Thyroid gland (tissue), 4 donors: ENCODE measurements around the gene RECQL. TPM values are rescaled to one million over a fixed set of nuclear protein-coding genes. Genes with fewer than 3 reads are reported as not detected.

Experiments
- DNase-seq, 2 donors: peaks; one replicate each; pipeline ENCODE4 v3.0.0-alpha.2; 2019
- H3K27ac ChIP-seq, 3 donors: fragments of 200-600 bp; sonication (generic); 1 replicate in 2 of 3; 2 replicates in 1 of 3; pipeline ENCODE4 v1.5.1; 2016 to 2019; ENCODE audit warnings: mild to moderate bottlenecking in 1 of 3, moderate library complexity in 1 of 3
- H3K27me3 ChIP-seq: fragments of 200-600 bp; sonication (generic); one replicate; pipeline ENCODE4 v1.5.1; 2019
- H3K36me3 ChIP-seq, 2 donors: fragments of 200-600 bp; sonication (generic); one replicate each; pipeline ENCODE4 v1.5.1; 2016 to 2019
- H3K4me1 ChIP-seq, 2 donors: fragments of 200-600 bp; sonication (generic); one replicate each; pipeline ENCODE4 v1.5.1; 2017 to 2019
- H3K4me3 ChIP-seq, 3 donors: fragments of 200-600 bp; sonication (generic); replicated peaks in 1 of 3; 1 replicate in 2 of 3; 2 replicates in 1 of 3; pipeline ENCODE4 v1.5.1; 2016; ENCODE audit warnings: mild to moderate bottlenecking in 1 of 3
- H3K9me3 ChIP-seq: fragments of 200-600 bp; sonication (generic); one replicate; pipeline ENCODE4 v1.5.1; 2017
- CTCF ChIP-seq, 6 experiments: fragments of 200-600 bp in 3 of 6; fragments of 450-650 bp in 3 of 6; sonication (generic) in 3 of 6; IDR thresholded peaks; one replicate each; pipeline ENCODE4 v1.5.1; 2016 to 2019; ENCODE audit warnings: antibody characterized with exemption in 6 of 6, mild to moderate bottlenecking in 2 of 6, inconsistent platforms in 1 of 6, moderate library complexity in 1 of 6
- POLR2A ChIP-seq, 2 donors: fragments of 450-650 bp; IDR thresholded peaks; one replicate each; pipeline ENCODE4 v1.6.1; 2017; ENCODE audit warnings: antibody characterized with exemption in 2 of 2, mild to moderate bottlenecking in 2 of 2, moderate library complexity in 1 of 2
- WGBS, 2 donors: methylation state at CpG; one replicate each; pipeline ENCODE4 v1.1.5; 2017; 5-methylcytosine and 5-hydroxymethylcytosine counted together
- intact Hi-C: fragments of 100-400 bp; cut with DNase I; formaldehyde crosslinking; loops from one replicate; pipeline ENCODE4 v1.15.1; 2023
- total RNA-seq, 4 donors: library from RNA; depleted of rRNA; stranded (reverse); fragments of >200 nt; gene quantifications; one replicate each; pipeline ENCODE4 v1.2.3, GENCODE V29; 2016

RECQL gene
- total RNA-seq, 4 donors from 2014 or later = 26.8 to 71.2 (median 46.4) TPM

- intact Hi-C loops = no loop called here
- H3K27me3 ChIP-seq = no peaks in the 10 kb centered on the region
- no peak overlapping the region for H3K4me3 ChIP-seq
- peak overlapping the region; percentile 85 to 90 (median 89) for H3K27ac ChIP-seq
- H3K4me1 ChIP-seq = peaks cover 14 to 17% of the 10 kb centered on the region in 2 donors
- DNase-seq = peak in 1 of 2 donors; percentile 6
- H3K36me3 ChIP-seq = no peaks in the 10 kb centered on the region
- no peak for TF ChIP-seq POLR2A (IDR thresholded peaks at IDR 0.05)
- no peak for TF ChIP-seq CTCF (IDR thresholded peaks at IDR 0.05)
- 74 to 81% methylated on average over 2 of the region's 2 CpGs for WGBS, 2 donors
- no peaks in the 10 kb centered on the region for H3K9me3 ChIP-seq
Measured at GRCh38 chr12:21529456-21529855, 28.0 kb upstream of the RECQL start.

GRCh38 chr12:21528953-21529352 is 27.5 kb upstream of the RECQL start:
- H3K27ac ChIP-seq = peak overlapping the region; percentile 85 to 90 (median 89)
- no peaks in the 10 kb centered on the region for H3K36me3 ChIP-seq
- no peaks in the 10 kb centered on the region for H3K27me3 ChIP-seq
- intact Hi-C loops = no loop called here
- no peaks in the 10 kb centered on the region for H3K9me3 ChIP-seq
- peak; percentile 84 to 86 for DNase-seq
- 29 to 40% methylated on average over 5 of the region's 5 CpGs for WGBS, 2 donors
- peaks cover 14 to 17% of the 10 kb centered on the region in 2 donors for H3K4me1 ChIP-seq
- no peak for TF ChIP-seq CTCF (IDR thresholded peaks at IDR 0.05)
- TF ChIP-seq POLR2A (IDR thresholded peaks at IDR 0.05) = peak in 1 of 2 donors; percentile 82
- H3K4me3 ChIP-seq = no peak overlapping the region

- DNase-seq = peak; percentile 69 to 74
Measured at GRCh38 chr12:21527451-21528180, 26.2 kb upstream of the RECQL start.

GRCh38 chr12:21526721-21527345 is 25.4 kb upstream of the RECQL start:
- no peaks in the 10 kb centered on the region for H3K9me3 ChIP-seq
- peaks cover 14 to 17% of the 10 kb centered on the region in 2 donors for H3K4me1 ChIP-seq
- WGBS, 2 donors = 18 to 23% methylated on average over 12 of the region's 12 CpGs
- TF ChIP-seq CTCF (IDR thresholded peaks at IDR 0.05) (no peak), POLR2A (IDR thresholded peaks at IDR 0.05) (no peak)
- H3K27me3 ChIP-seq = no peaks in the 10 kb centered on the region
- H3K36me3 ChIP-seq = no peaks in the 10 kb centered on the region
- DNase-seq = peak in 1 of 2 donors; percentile 20
- intact Hi-C loops = no loop called here
- peak overlapping the region in 2 of 3 donors; percentile 43 to 60 for H3K4me3 ChIP-seq
- H3K27ac ChIP-seq = peak overlapping the region; percentile 85 to 89 (median 85)

More at GRCh38 chr12:21527451-21528180, 26.2 kb upstream of the RECQL start:
- intact Hi-C loops = no loop called here
- Histone ChIP-seq H3K27ac (peak overlapping the region; percentile 85 to 89 (median 85)), H3K9me3 (no peaks in the 10 kb centered on the region), H3K36me3 (no peaks in the 10 kb centered on the region), H3K4me1 (peaks cover 14 to 17% of the 10 kb centered on the region in 2 donors), H3K27me3 (no peaks in the 10 kb centered on the region), H3K4me3 (peak overlapping the region; percentile 43 to 60 (median 47))
- 0% methylated on average over 7 to 25 of the region's 57 CpGs for WGBS, 2 donors
- TF ChIP-seq POLR2A (IDR thresholded peaks at IDR 0.05) (peak in 1 of 2 donors; percentile 77), CTCF (IDR thresholded peaks at IDR 0.05) (peak in 1 of 6 experiments; percentile 26)

- 87 to 89% methylated on average over 1 of the region's 1 CpG for WGBS, 2 donors
Measured at GRCh38 chr12:21526053-21526452, 24.6 kb upstream of the RECQL start, which contains the start of gene SPX. SPX (plus strand) TSS chr12:21526296; CDS start chr12:21526473, 177 bp downstream.

More at GRCh38 chr12:21526053-21526452, 24.6 kb upstream of the RECQL start, which contains the start of gene SPX:
- TF ChIP-seq CTCF (IDR thresholded peaks at IDR 0.05) (no peak), POLR2A (IDR thresholded peaks at IDR 0.05) (no peak)
- Histone ChIP-seq H3K27ac (peak within 1 kb of the TSS; percentile 85 to 89 (median 85)), H3K4me3 (peak within 1 kb of the TSS in 2 of 3 donors; percentile 43 to 60), H3K36me3 (no peaks in the 10 kb centered on the region), H3K27me3 (no peaks in the 10 kb centered on the region), H3K4me1 (peaks cover 14 to 17% of the 10 kb centered on the region in 2 donors), H3K9me3 (no peaks in the 10 kb centered on the region)
- intact Hi-C loops = no loop called here
- no peak for DNase-seq
